ENCODE results near the gene PRKG1. TPM values are rescaled to one million over a fixed set of nuclear protein-coding genes. Genes with fewer than 3 reads are reported as not detected.

The PRKG1 gene
- total and polyA plus RNA-seq, 2 of the 8 experiments (the other 6 are each of a cell fraction or from before 2014, with no cell fraction given), result 4.2 to 15.2 TPM

GRCh38 chr10:51311228-51311627 lies 236.9 kb downstream of the PRKG1 start:
- Histone ChIP-seq H3K4me3 (ENCODE audit: extremely low read depth in 1 of 4, insufficient read depth in 2 of 4, low read depth in 3 of 4, low read length in 4 of 4) (no peak overlapping the region), H3K4ac (replicated peaks; ENCODE audit: insufficient read length, low read depth, low read length) (no peak overlapping the region), H3K4me2 (ENCODE audit: insufficient read depth in 1 of 2, low read depth in 2 of 2, low read length in 2 of 2) (no peak overlapping the region), H3K79me2 (ENCODE audit: control insufficient read depth in 1 of 2, insufficient read depth in 2 of 2, low read length in 2 of 2) (no peaks in the 10 kb centered on the region), H3K79me1 (ENCODE audit: low read depth, low read length) (no peaks in the 10 kb centered on the region), H4K91ac (replicated peaks; ENCODE audit: insufficient read length, low read length) (no peak overlapping the region), H3K18ac (ENCODE audit: extremely low read depth, low read length) (no peak overlapping the region), H3K23ac (ENCODE audit: insufficient read length) (no peak overlapping the region), H2AFZ (ENCODE audit: low read length) (no peak overlapping the region), H3K27ac (ENCODE audit: low read depth, low read length) (no peak overlapping the region), H3K23me2 (ENCODE audit: low read depth, low read length) (no peaks in the 10 kb centered on the region), H2BK12ac (ENCODE audit: low read depth, low read length) (no peak overlapping the region), H3K27me3 (replicated peaks in 1 of 4; ENCODE audit: control insufficient read depth in 3 of 4, extremely low read depth in 1 of 4, insufficient read depth in 3 of 4, low read length in 3 of 4) (no peaks in the 10 kb centered on the region), H2AK5ac (ENCODE audit: low read depth, low read length) (no peak overlapping the region), H3K14ac (ENCODE audit: insufficient read length) (no peak overlapping the region), H3K9me3 (ENCODE audit: insufficient read depth in 2 of 2, low read depth in 1 of 2, low read length in 1 of 2) (no peaks in the 10 kb centered on the region), H3K56ac (replicated peaks; ENCODE audit: insufficient read length, low read depth, low read length) (no peak overlapping the region), H4K20me1 (replicated peaks in 1 of 2; ENCODE audit: control insufficient read depth in 1 of 2, insufficient read depth in 2 of 2, low read length in 2 of 2) (no peaks in the 10 kb centered on the region), H4K5ac (ENCODE audit: insufficient read length, low read depth, low read length) (no peak overlapping the region), H3K9ac (replicated peaks in 1 of 4; ENCODE audit: extremely low read depth in 1 of 4, low read depth in 3 of 4, low read length in 3 of 4) (no peak overlapping the region), H3K4me1 (replicated peaks in 1 of 4; ENCODE audit: control insufficient read depth in 3 of 4, insufficient read depth in 4 of 4, low read length in 3 of 4) (no peaks in the 10 kb centered on the region), H2BK5ac (ENCODE audit: low read depth, low read length) (no peak overlapping the region), H2BK15ac (ENCODE audit: low read length) (no peak overlapping the region), H3K36me3 (ENCODE audit: control insufficient read depth in 2 of 4, insufficient read depth in 4 of 4, low read length in 3 of 4) (no peaks in the 10 kb centered on the region), H2BK20ac (ENCODE audit: low read length) (no peak overlapping the region), H4K8ac (ENCODE audit: extremely low read depth, insufficient read depth, low read length) (no peak overlapping the region), H2BK120ac (replicated peaks; ENCODE audit: low read depth, low read length) (no peak overlapping the region)
- ChIA-PET CTCF (ENCODE audit: partially characterized antibody) (interaction anchor here (0.7 kb wide), 1 partner anchor 28 kb away, joined by 4 read pairs; no protein-coding TSS in a partner anchor), POLR2A (ENCODE audit: partially characterized antibody) (no interaction called here)
- DNase-seq (ENCODE audit: low read depth in 1 of 2, low spot score in 2 of 2) (no peak), FAIRE-seq (no peak)
- TF ChIP-seq RAD21 (IDR thresholded peaks at IDR 0.05 in 1 of 2, conservative IDR thresholded peaks at IDR 0.05 in 1 of 2; ENCODE audit: low read depth in 2 of 2, low read length in 2 of 2) (no peak), TAF7 (optimal IDR thresholded peaks at IDR 0.05; ENCODE audit: borderline replicate concordance, low read depth, low read length) (no peak), MAFK (IDR thresholded peaks at IDR 0.05; ENCODE audit: low read depth, low read length) (no peak), TBP (IDR thresholded peaks at IDR 0.05; ENCODE audit: low read depth, low read length) (no peak), SUZ12 (IDR thresholded peaks at IDR 0.05; ENCODE audit: low read length) (no peak)
- 92% methylated on average over 2 of the region's 2 CpGs; no CpG with 5 or more reads in 1 of the 2 experiments for WGBS, 2 experiments (ENCODE audit: extremely low coverage in 1 of 2, insufficient coverage in 1 of 2, insufficient read length in 1 of 2, insufficient replicate concordance in 2 of 2, low coverage in 1 of 2, low lambda C conversion rate in 2 of 2, missing lambda C conversion rate in 1 of 2)

All from H1 (cell line).